PC-9 (cell line): ENCODE data around the gene LRRFIP1. TPM values are rescaled to one million over a fixed set of nuclear protein-coding genes. Genes with fewer than 3 reads are reported as not detected.
A peak's percentile ranks its signal among the peaks of the same experiment; 100 is the strongest.

ENCODE experiments used
- BruUV-seq: library from RNA; stranded (reverse); fragments of 400-500 nt; replicated peaks from 2 replicates; lab custom pipeline; 2021; lab: Mats Ljungman, UMichigan
- CTCF ChIA-PET: fragments of 300-600 bp; sonication (Branson Sonifier 250); formaldehyde crosslinking; loops from one replicate; lab custom pipeline; 2022; ENCODE audit warnings: antibody characterized with exemption; lab: Charles Lee
- POLR2A ChIA-PET: fragments of 300-600 bp; sonication (Branson Sonifier 250); formaldehyde crosslinking; loops from one replicate; lab custom pipeline; 2022; ENCODE audit warnings: antibody characterized with exemption; ENCODE audit not compliant: unreplicated experiment; lab: Charles Lee
- DNase-seq, 2 experiments: peaks; one replicate each; pipeline versions ENCODE4 v3.0.0 to v3.0.0-alpha.2; 2015 to 2022; ENCODE audit warnings: mixed read lengths in 1 of 2
- H2AFZ ChIP-seq: fragments of 200-600 bp; sonication (generic); 2 replicates; pipeline ENCODE4 v1.8.1; 2017; ENCODE audit warnings: antibody characterized with exemption
- H3F3A ChIP-seq: fragments of 200-600 bp; sonication (generic); 2 replicates; pipeline ENCODE4 v1.8.1; 2017; ENCODE audit warnings: antibody characterized with exemption, mild to moderate bottlenecking, low read depth; ENCODE audit not compliant: insufficient read depth
- H3K27ac ChIP-seq: fragments of 200-600 bp; sonication (generic); 2 replicates; pipeline ENCODE4 v1.6.1; 2016; ENCODE audit warnings: mixed run types
- H3K27me3 ChIP-seq: fragments of 200-600 bp; sonication (generic); 2 replicates; pipeline ENCODE4 v1.6.1; 2016; ENCODE audit warnings: low read depth, mixed run types; ENCODE audit not compliant: insufficient read depth
- H3K36me3 ChIP-seq: fragments of 200-600 bp; sonication (generic); 2 replicates; pipeline ENCODE4 v1.6.1; 2016; ENCODE audit warnings: low read depth, mixed run types
- H3K4me1 ChIP-seq: fragments of 200-600 bp; sonication (generic); replicated peaks from 2 replicates; pipeline ENCODE4 v1.6.1; 2016; ENCODE audit warnings: mixed run types; ENCODE audit not compliant: insufficient read depth
- H3K4me2 ChIP-seq: fragments of 200-600 bp; sonication (generic); 2 replicates; pipeline ENCODE4 v1.6.1; 2017; ENCODE audit warnings: mixed run types
- H3K4me3 ChIP-seq: fragments of 200-600 bp; sonication (generic); 2 replicates; pipeline ENCODE4 v1.6.1; 2016; ENCODE audit warnings: mixed run types
- H3K79me2 ChIP-seq: fragments of 200-600 bp; sonication (generic); 2 replicates; pipeline ENCODE4 v1.6.1; 2017; ENCODE audit warnings: low read depth, mixed run types
- H3K9me2 ChIP-seq: fragments of 200-600 bp; sonication (generic); 2 replicates; pipeline ENCODE4 v1.8.1; 2017; ENCODE audit warnings: mild to moderate bottlenecking; ENCODE audit not compliant: insufficient read depth
- H3K9me3 ChIP-seq: fragments of 200-600 bp; sonication (generic); 2 replicates; pipeline ENCODE4 v1.8.1; 2016; ENCODE audit warnings: low read depth; ENCODE audit not compliant: insufficient read depth
- H4K20me1 ChIP-seq: fragments of 200-600 bp; sonication (generic); 2 replicates; pipeline ENCODE4 v1.8.1; 2017; ENCODE audit not compliant: insufficient read depth
- CTCF ChIP-seq: fragments of 200-600 bp; sonication (generic); conservative IDR thresholded peaks from 2 replicates; pipeline ENCODE4 v1.6.1; 2017; ENCODE audit warnings: mixed run types, antibody characterized with exemption, mild to moderate bottlenecking, moderate library complexity
- EZH2 ChIP-seq: fragments of 200-600 bp; sonication (generic); IDR thresholded peaks from 2 replicates; pipeline ENCODE4 v1.8.0; 2017; ENCODE audit warnings: antibody characterized with exemption, low read depth
- intact Hi-C: fragments of 100-400 bp; cut with micrococcal nuclease; formaldehyde crosslinking; loops from one replicate; pipeline ENCODE4 v1.10.0; 2022; ENCODE audit not compliant: unreplicated experiment
- total RNA-seq: library from RNA; stranded (reverse); gene quantifications from 2 replicates; pipeline ENCODE4 v1.2.3, GENCODE V29; 2021

The LRRFIP1 gene
- total RNA-seq, 1 experiment from 2014 or later = 238 TPM

DNA sequence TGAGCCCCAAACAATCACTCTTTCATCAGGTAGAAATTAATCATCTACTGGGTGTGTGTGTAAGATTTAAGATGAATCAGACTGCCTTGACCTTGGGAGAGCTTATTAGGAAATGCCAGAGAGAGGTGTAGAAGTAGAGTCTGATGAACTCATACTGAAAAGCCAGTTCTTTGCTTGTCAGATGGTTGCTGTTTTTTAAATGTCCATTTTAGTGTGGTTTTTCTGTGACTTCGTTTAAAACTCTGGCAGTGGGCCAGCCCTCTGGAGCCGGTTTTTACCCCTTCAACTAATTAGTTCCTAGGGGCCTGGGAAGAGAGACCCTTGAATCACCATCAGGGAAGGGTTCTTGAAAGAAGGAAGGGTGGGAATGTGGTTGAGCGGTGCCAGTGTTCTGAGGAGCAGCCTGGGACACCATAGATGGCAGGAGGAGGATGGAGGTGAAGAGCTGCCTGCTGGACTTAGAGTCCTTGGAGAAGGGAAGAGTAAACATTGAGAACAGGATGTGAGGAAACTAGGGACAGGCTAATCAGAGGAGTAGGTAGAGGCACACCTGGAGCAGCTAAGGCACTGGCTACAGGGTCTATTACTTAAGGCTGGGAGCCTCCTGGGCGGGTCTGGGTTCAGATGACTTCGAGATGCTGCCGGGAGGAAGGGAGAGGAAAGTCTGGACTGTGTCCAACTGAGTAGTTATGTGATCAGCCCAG is 66.1 kb downstream of the LRRFIP1 start:
- DNase-seq = peak; percentile 49 to 95
- Histone ChIP-seq H2AFZ (no peak overlapping the region), H3K9me2 (no peaks in the 10 kb centered on the region), H3K4me2 (peak overlapping the region; percentile 99), H3K36me3 (no peaks in the 10 kb centered on the region; the same call in 1 of the 2 replicates), H4K20me1 (peaks cover 51% of the 10 kb centered on the region), H3K27ac (peak overlapping the region; percentile 97), H3K9me3 (no peaks in the 10 kb centered on the region), H3K4me3 (peak overlapping the region; percentile 83), H3K27me3 (no peaks in the 10 kb centered on the region), H3K79me2 (peaks cover 69% of the 10 kb centered on the region), H3K4me1 (peaks cover 76% of the 10 kb centered on the region), H3F3A (peaks cover 66% of the 10 kb centered on the region)
- no TSS peak for BruUV-seq
- intact Hi-C loops = loop anchor here (1.0 to 10.0 kb wide), 6 partner anchors 22 to 591 kb away; partner anchors contain the start of genes PER2 and RAB17
- ChIA-PET POLR2A (interaction anchor here (0.6 to 1.2 kb wide), 6 partner anchors 9 to 112 kb away, joined by 3 to 26 read pairs (median 9); no protein-coding TSS in a partner anchor), CTCF (interaction anchor here (0.6 to 1.2 kb wide), 5 partner anchors 16 to 515 kb away, joined by 3 to 20 read pairs (median 3); partner anchors contain the start of gene RAB17)
- no peak for TF ChIP-seq EZH2
- TF ChIP-seq CTCF = no peak

DNA sequence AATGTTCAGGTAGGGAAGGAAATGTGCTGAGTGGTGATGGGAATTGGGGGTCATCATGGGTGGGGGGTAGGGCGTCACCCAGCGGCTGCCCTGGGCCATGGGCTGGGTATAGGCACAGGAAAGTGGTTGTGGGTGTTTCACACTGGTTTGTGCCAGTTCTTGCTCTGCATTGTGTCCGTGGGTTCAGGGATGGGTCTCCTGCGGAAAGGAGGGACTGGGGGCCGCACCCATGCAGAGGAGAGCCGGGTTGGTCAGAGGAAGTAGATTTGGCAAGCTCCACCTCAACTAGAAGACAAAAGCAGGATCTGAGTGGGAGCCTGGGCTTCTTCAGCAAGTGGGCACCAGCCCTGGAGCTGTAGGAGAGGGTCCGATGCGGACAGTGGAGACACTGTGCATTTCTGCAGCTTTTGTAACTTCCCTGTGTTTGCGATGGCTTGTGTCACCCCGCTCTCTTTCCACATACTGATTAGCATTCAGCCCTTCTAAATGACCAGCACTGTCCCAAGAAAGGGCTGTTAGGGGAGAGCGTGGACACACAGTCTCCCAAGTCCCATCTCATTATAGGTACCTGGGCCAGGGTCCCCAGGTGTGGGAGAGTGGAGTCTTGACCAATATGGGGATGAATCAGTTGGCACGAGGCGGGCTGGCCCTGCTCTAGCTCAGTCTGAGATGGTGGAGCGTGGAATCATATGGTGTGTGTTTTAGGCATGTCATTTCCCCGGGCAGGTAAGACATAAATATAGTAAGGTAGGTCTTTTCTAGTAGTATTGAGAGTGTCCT is 67.2 kb downstream of the LRRFIP1 start:
- Histone ChIP-seq H3F3A (peaks cover 54% of the 10 kb centered on the region), H3K36me3 (no peaks in the 10 kb centered on the region; the same call in 1 of the 2 replicates), H3K79me2 (peaks cover 81% of the 10 kb centered on the region), H3K9me2 (no peaks in the 10 kb centered on the region), H4K20me1 (peaks cover 63% of the 10 kb centered on the region), H3K4me2 (peak overlapping the region; percentile 99), H3K9me3 (no peaks in the 10 kb centered on the region), H3K27ac (peak overlapping the region; percentile 97), H3K4me1 (peaks cover 64% of the 10 kb centered on the region), H2AFZ (no peak overlapping the region), H3K4me3 (peak overlapping the region; percentile 83), H3K27me3 (no peaks in the 10 kb centered on the region)
- TF ChIP-seq EZH2 (no peak), CTCF (no peak)
- CTCF ChIA-PET = interaction anchor here (0.6 to 0.8 kb wide), 2 partner anchors 17 to 516 kb away, joined by 3 to 20 read pairs; no protein-coding TSS in a partner anchor
- TSS peak; percentile 82 for BruUV-seq
- intact Hi-C loops = loop anchor here (1.0 to 10.0 kb wide), 5 partner anchors 9 to 590 kb away; partner anchors contain the start of gene PER2
- peak in 1 of 2 experiments; percentile 37 for DNase-seq
- POLR2A ChIA-PET = interaction anchor here (0.6 to 1.2 kb wide), 3 partner anchors 28 to 32 kb away, joined by 3 to 26 read pairs (median 6); no protein-coding TSS in a partner anchor

- H3K9me2 ChIP-seq = no peaks in the 10 kb centered on the region
- peak overlapping the region; percentile 99 for H3K4me2 ChIP-seq
- peak overlapping the region; percentile 97 for H3K27ac ChIP-seq
- no peak overlapping the region for H2AFZ ChIP-seq
- peak; percentile 63 to 97 for DNase-seq
- POLR2A ChIA-PET = no interaction called here
- no peaks in the 10 kb centered on the region for H3K9me3 ChIP-seq
- peaks cover 2% of the 10 kb centered on the region; the same call in 1 of the 2 replicates for H3K36me3 ChIP-seq
- no peak for TF ChIP-seq EZH2
- TF ChIP-seq CTCF = no peak
- CTCF ChIA-PET = interaction anchor here (0.6 kb wide), 1 partner anchor 365 kb away, joined by 3 read pairs; no protein-coding TSS in a partner anchor
- no TSS peak for BruUV-seq
- H3K4me3 ChIP-seq = peak overlapping the region; percentile 83
- peaks cover 88% of the 10 kb centered on the region for H3K79me2 ChIP-seq
- intact Hi-C loops = loop anchor here (1.0 to 10.0 kb wide), 4 partner anchors 8 to 590 kb away; partner anchors contain the start of gene PER2
- H3K27me3 ChIP-seq = no peaks in the 10 kb centered on the region
- peaks cover 47% of the 10 kb centered on the region for H3F3A ChIP-seq
- H4K20me1 ChIP-seq = peaks cover 69% of the 10 kb centered on the region
- H3K4me1 ChIP-seq = peaks cover 57% of the 10 kb centered on the region
Observed at GRCh38 chr2:237695201-237695780, 67.9 kb downstream of the LRRFIP1 start.
